VCaP (cell line): ENCODE measurements around the gene HSPA8.
A peak's percentile ranks its signal among the peaks of the same experiment; 100 is the strongest.
"Not testable (repeated sequence)": the region's sequence is repeated elsewhere in the genome, so short reads cannot be mapped to it uniquely, and the experiment has no call there.

ENCODE experiments used
- H3K27ac ChIP-seq: fragments of 450-650 bp; 2 replicates; pipeline ENCODE4 v1.5.1; 2017
- TF ChIP-seq, protein P1 (sequence below): fragments of 450-650 bp; conservative IDR thresholded peaks from 2 replicates; pipeline ENCODE4 v1.5.1; 2017; ENCODE audit warnings: mild to moderate bottlenecking, moderate library complexity

Gene HSPA8

DNA sequence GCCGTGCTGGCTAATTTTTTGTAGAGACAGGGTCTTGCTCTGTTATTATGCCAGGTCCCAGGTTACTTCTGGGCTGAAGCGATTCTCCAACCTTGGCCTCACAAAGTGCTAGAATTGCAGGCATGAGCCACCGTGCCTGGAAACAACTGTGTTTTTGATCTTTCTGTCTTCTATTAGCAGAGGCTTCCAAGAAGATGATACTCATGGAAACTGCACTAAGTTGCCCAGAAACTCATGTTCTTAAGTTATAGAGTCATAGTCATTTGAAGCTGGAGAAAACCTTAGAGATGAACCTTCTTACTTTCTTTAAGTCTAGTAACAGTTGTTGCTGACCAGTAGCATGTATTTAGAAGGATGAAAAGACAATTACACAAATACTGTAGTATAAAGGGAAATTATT lies 37.1 kb upstream of the HSPA8 start:
- H3K27ac ChIP-seq: no peak overlapping the region
- TF ChIP-seq, protein P1, sequence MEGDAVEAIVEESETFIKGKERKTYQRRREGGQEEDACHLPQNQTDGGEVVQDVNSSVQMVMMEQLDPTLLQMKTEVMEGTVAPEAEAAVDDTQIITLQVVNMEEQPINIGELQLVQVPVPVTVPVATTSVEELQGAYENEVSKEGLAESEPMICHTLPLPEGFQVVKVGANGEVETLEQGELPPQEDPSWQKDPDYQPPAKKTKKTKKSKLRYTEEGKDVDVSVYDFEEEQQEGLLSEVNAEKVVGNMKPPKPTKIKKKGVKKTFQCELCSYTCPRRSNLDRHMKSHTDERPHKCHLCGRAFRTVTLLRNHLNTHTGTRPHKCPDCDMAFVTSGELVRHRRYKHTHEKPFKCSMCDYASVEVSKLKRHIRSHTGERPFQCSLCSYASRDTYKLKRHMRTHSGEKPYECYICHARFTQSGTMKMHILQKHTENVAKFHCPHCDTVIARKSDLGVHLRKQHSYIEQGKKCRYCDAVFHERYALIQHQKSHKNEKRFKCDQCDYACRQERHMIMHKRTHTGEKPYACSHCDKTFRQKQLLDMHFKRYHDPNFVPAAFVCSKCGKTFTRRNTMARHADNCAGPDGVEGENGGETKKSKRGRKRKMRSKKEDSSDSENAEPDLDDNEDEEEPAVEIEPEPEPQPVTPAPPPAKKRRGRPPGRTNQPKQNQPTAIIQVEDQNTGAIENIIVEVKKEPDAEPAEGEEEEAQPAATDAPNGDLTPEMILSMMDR: no peak

DNA sequence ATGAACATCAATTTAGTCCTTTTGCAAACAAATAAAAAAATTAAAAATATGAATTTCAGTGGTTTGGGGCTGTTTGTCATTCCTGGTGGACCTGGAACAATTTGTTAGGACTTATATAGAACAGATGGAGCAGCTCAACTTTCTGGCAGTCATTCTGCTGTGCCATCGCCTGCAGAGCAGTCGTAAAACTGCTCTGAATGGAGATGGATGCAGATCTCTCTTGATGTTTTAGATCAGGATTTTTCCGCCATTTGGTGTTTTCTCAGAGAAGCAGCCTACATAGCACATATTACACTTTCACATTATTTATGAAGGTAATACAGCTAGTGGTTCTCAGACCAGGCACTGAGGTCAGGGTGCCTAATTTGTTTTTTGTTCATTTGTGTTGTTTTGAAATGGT lies 31.8 kb upstream of the HSPA8 start:
- H3K27ac ChIP-seq: no peak overlapping the region
- TF ChIP-seq, protein P1: no peak

DNA sequence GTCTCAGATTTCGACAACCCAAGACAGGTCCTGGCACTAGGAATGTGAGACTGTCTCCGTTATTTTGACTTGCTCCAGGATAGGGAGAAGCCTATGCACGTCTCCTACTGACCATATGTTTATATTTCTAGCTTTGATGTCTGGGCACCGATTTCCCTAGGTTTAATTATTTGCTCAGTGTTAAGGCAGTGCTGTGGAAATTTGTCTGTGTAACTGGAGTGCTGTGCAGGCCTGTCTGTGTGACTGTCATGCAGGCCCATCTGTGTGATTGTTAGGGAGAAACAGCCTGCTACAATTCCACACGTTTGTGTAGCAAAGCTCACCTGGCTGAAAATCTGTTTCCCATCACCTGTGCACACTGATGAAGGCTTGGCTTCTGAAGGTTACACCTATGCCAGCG lies 29.6 kb upstream of the HSPA8 start:
- TF ChIP-seq, protein P1: no peak
- peak overlapping the region; percentile 56 for H3K27ac ChIP-seq

DNA sequence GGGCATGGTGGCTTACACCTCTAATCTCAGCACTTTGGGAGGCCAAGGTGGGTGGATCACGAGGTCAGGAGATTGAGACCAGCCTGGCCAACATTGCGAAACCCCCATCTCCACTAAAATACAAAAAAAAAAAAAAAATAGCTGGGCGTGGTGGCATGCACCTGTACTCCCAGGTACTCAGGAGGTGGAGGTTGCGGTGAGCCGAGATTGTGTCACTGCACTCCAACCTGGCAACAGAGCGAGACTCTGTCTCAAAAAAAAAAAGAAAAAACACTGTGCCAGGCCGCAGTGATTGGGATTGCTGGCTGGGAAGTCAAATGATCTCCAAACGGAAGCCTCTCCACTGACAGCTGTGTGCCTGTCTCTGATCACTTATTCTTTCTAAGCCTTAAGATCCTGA lies 28.2 kb upstream of the HSPA8 start:
- H3K27ac ChIP-seq: not testable (repeated sequence)

DNA sequence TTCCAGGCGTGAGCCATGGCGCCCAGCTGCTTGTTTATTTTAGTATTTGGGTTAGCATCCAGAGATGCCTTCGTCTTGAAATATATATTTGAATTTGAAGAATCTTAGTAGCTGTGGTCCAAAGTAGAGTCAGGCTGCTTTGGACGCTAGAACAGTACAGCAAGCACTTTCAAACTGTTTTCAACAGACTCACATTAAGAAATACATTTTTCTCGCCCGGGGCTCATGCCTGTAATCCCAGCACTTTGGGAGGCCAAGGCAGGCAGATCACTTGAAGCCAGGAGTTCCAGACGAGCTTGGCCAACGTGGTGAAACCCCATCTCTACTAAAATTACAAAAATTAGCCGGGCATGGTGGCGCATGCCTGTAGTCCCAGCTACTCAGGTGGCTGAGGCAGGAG lies 27.0 kb upstream of the HSPA8 start:
- H3K27ac ChIP-seq: not testable (repeated sequence)

DNA sequence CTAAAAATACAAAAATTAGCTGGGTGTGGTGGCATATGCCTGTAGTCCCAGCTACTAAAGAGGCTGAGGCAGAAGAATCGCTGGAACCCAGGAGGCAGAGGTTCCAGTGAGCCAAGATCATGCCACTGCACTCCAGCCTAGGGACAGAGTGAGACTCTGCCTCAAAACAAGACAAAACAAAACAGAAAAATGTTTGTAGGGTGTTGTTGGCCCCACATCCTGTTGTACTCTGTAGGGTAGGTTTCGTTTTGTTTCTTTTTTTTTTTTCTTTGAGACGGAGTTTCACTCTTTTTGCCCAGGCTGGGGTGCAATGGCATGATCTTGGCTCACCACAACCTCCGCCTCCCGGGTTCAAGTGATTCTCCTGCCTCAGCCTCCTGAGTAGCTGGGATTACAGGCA lies 25.7 kb upstream of the HSPA8 start:
- not testable (repeated sequence) for H3K27ac ChIP-seq

DNA sequence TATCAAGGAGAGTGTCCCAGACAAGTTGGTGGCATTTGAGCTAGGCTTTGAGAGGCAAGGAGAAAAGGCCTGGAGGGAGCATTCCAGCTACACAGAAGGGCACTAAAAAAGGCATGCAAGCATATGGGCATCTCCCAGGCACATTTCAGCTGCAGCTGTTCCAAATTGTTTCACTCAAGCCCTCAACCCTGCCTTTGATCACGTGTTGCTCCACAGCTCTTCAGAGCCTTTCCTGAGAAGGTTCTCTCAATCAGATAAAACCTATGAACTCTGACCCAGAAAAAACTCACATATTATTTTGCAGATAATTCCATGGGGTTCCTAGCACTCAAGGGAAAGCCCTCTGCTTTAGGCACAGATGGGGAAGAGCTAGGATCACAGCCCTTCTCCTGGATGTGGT lies 24.4 kb upstream of the HSPA8 start:
- TF ChIP-seq, protein P1: no peak
- H3K27ac ChIP-seq: no peak overlapping the region; the same call in 1 of the 2 replicates

DNA sequence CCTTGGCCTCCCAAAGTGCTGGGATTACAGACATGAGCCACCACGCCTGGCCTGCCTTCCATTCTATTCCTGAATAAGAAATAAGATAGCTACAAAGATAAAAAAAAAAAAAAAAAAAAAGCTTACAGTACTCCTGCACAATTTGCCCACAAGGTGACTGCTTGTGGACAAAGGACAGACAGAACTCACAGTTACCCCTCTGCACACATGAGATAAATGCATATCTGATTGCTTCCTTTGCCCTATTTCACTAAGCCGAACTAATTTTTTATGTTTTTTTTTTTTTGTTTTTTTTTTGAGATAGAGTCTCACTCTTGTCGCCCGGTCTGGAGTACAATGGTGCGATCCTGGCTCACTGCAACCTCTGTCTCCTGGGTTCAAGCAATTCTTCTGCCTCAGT lies 23.6 kb upstream of the HSPA8 start:
- TF ChIP-seq, protein P1: no peak
- H3K27ac ChIP-seq: peak overlapping the region; percentile 96

DNA sequence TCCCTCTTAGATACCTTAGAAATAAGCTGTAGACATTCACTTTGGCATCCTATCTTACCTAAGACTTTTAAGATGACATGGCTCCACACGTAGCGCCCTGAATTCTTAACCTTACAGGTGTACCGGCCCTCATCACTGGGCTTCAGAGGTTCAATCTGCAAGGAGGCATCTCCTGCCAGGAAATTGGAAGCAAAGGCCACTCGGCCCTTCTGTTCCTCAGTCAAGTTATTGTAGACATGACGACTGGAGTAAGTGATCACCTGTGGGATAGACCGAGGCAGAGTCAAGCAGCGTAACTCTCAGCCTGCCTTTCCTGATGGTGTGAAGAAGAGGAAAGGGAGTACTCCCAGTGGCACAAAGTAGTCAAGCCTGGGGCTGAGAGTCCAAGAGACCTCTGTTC lies 22.5 kb upstream of the HSPA8 start:
- peak overlapping the region; percentile 96 for H3K27ac ChIP-seq
- TF ChIP-seq, protein P1: no peak
